ENCODE data around the gene ZNF264. TPM values are rescaled to one million over a fixed set of nuclear protein-coding genes. Genes with fewer than 3 reads are reported as not detected.
A peak's percentile ranks its signal among the peaks of the same experiment; 100 is the strongest.
"Not testable (repeated sequence)": the region's sequence is repeated elsewhere in the genome, so short reads cannot be mapped to it uniquely, and the experiment has no call there.

The ZNF264 gene
- total RNA-seq, 1 experiment from 2014 or later = 25.9 TPM

- peak; percentile 23 for DNase-seq (ENCODE audit: low read depth)
Measured at GRCh38 chr19:57241176-57241575, 49.9 kb downstream of the ZNF264 start.

GRCh38 chr19:57242821-57243220 lies 51.5 kb downstream of the ZNF264 start:
- no peak for DNase-seq (ENCODE audit: low read depth)
- in situ Hi-C loops (cut with HindIII; ENCODE audit: low pct_unique_long_range_greater_than_20kb, low sequenced_read_pairs) = no loop called here

More at GRCh38 chr19:57241176-57241575, 49.9 kb downstream of the ZNF264 start:
- in situ Hi-C loops (cut with HindIII; ENCODE audit: low pct_unique_long_range_greater_than_20kb, low sequenced_read_pairs) = no loop called here

GRCh38 chr19:57244513-57244912 lies 53.2 kb downstream of the ZNF264 start:
- DNase-seq (ENCODE audit: low read depth) = no peak
- in situ Hi-C loops (cut with HindIII; ENCODE audit: low pct_unique_long_range_greater_than_20kb, low sequenced_read_pairs) = no loop called here

GRCh38 chr19:57245066-57245465 lies 53.8 kb downstream of the ZNF264 start:
- in situ Hi-C loops (cut with HindIII; ENCODE audit: low pct_unique_long_range_greater_than_20kb, low sequenced_read_pairs) = no loop called here
- DNase-seq (ENCODE audit: low read depth) = no peak

- in situ Hi-C loops (cut with HindIII; ENCODE audit: low pct_unique_long_range_greater_than_20kb, low sequenced_read_pairs) = no loop called here
- no peak for DNase-seq (ENCODE audit: low read depth)
Measured at GRCh38 chr19:57245959-57246358, 54.7 kb downstream of the ZNF264 start.

- no peak for DNase-seq (ENCODE audit: low read depth)
- in situ Hi-C loops (cut with HindIII; ENCODE audit: low pct_unique_long_range_greater_than_20kb, low sequenced_read_pairs) = no loop called here
Measured at GRCh38 chr19:57248646-57249045, 57.3 kb downstream of the ZNF264 start.

GRCh38 chr19:57249329-57249728 lies 58.0 kb downstream of the ZNF264 start:
- DNase-seq (ENCODE audit: low read depth) = no peak
- in situ Hi-C loops (cut with HindIII; ENCODE audit: low pct_unique_long_range_greater_than_20kb, low sequenced_read_pairs) = no loop called here

- in situ Hi-C loops (cut with HindIII; ENCODE audit: low pct_unique_long_range_greater_than_20kb, low sequenced_read_pairs); DNase-seq (ENCODE audit: low read depth): not testable (repeated sequence)
Measured at GRCh38 chr19:57253767-57254166, 62.5 kb downstream of the ZNF264 start.

GRCh38 chr19:57262044-57262443 lies 70.7 kb downstream of the ZNF264 start:
- no peak for DNase-seq (ENCODE audit: low read depth)
- in situ Hi-C loops (cut with HindIII; ENCODE audit: low pct_unique_long_range_greater_than_20kb, low sequenced_read_pairs) = no loop called here

- in situ Hi-C loops (cut with HindIII; ENCODE audit: low pct_unique_long_range_greater_than_20kb, low sequenced_read_pairs) = no loop called here
- DNase-seq (ENCODE audit: low read depth) = no peak
Measured at GRCh38 chr19:57263244-57263741, 72.0 kb downstream of the ZNF264 start.

- peak; percentile 41 for DNase-seq (ENCODE audit: low read depth)
- in situ Hi-C loops (cut with HindIII; ENCODE audit: low pct_unique_long_range_greater_than_20kb, low sequenced_read_pairs) = no loop called here
Measured at GRCh38 chr19:57267291-57267690, 76.0 kb downstream of the ZNF264 start.

- in situ Hi-C loops (cut with HindIII; ENCODE audit: low pct_unique_long_range_greater_than_20kb, low sequenced_read_pairs) = no loop called here
Measured at GRCh38 chr19:57269515-57270250, 78.4 kb downstream of the ZNF264 start.

GRCh38 chr19:57271280-57271679 lies 80.0 kb downstream of the ZNF264 start:
- no peak for DNase-seq (ENCODE audit: low read depth)
- in situ Hi-C loops (cut with HindIII; ENCODE audit: low pct_unique_long_range_greater_than_20kb, low sequenced_read_pairs) = no loop called here

More at GRCh38 chr19:57269515-57270250, 78.4 kb downstream of the ZNF264 start:
- peak; percentile 52 for DNase-seq (ENCODE audit: low read depth)

Other genes with a start within 250 kb of the ZNF264 start
- not detected in 2 replicates for gene USP29, start 71.5 kb upstream of the ZNF264 start, total RNA-seq (2014; rRNA removed; shearing (Covaris generic); ENCODE audit: low replicate concordance)
- gene ZIM3, start 46.3 kb upstream of the ZNF264 start, total RNA-seq (2014; rRNA removed; shearing (Covaris generic); ENCODE audit: low replicate concordance) = not detected in 2 replicates
- gene DUXA, start 24.0 kb upstream of the ZNF264 start, total RNA-seq (2014; rRNA removed; shearing (Covaris generic); ENCODE audit: low replicate concordance) = not detected in 2 replicates
- gene AURKC, start 39.5 kb downstream of the ZNF264 start, total RNA-seq (2014; rRNA removed; shearing (Covaris generic); ENCODE audit: low replicate concordance) = 0.41 and 4.1 TPM in 2 replicates
- 9.0 and 10.2 TPM in 2 replicates for gene ZNF805, start 49.1 kb downstream of the ZNF264 start, total RNA-seq (2014; rRNA removed; shearing (Covaris generic); ENCODE audit: low replicate concordance)
- gene ZNF460, start 89.0 kb downstream of the ZNF264 start, total RNA-seq (2014; rRNA removed; shearing (Covaris generic); ENCODE audit: low replicate concordance) = 28.9 and 34.3 TPM in 2 replicates
- gene ZNF543, start 129.0 kb downstream of the ZNF264 start, total RNA-seq (2014; rRNA removed; shearing (Covaris generic); ENCODE audit: low replicate concordance) = 9.2 and 9.3 TPM in 2 replicates
- 13.0 and 15.1 TPM in 2 replicates for gene ZNF304, start 159.8 kb downstream of the ZNF264 start, total RNA-seq (2014; rRNA removed; shearing (Covaris generic); ENCODE audit: low replicate concordance)
- 31.4 and 34.3 TPM in 2 replicates for gene TRAPPC2B, start 172.1 kb downstream of the ZNF264 start, total RNA-seq (2014; rRNA removed; shearing (Covaris generic); ENCODE audit: low replicate concordance)
- gene ZNF547, start 172.1 kb downstream of the ZNF264 start, total RNA-seq (2014; rRNA removed; shearing (Covaris generic); ENCODE audit: low replicate concordance) = 3.1 and 8.7 TPM in 2 replicates
- 11.6 and 15.1 TPM in 2 replicates for gene ZNF548, start 198.4 kb downstream of the ZNF264 start, total RNA-seq (2014; rRNA removed; shearing (Covaris generic); ENCODE audit: low replicate concordance)
- 2.2 and 5.8 TPM in 2 replicates for gene ZNF17, start 219.7 kb downstream of the ZNF264 start, total RNA-seq (2014; rRNA removed; shearing (Covaris generic); ENCODE audit: low replicate concordance)
- 17.8 and 20.7 TPM in 2 replicates for gene ZNF749, start 243.8 kb downstream of the ZNF264 start, total RNA-seq (2014; rRNA removed; shearing (Covaris generic); ENCODE audit: low replicate concordance)

All from Caki2 (cell line).